Gastroesophageal sphincter (tissue), 4 donors: ENCODE data around the gene SLC39A12. TPM values are rescaled to one million over a fixed set of nuclear protein-coding genes. Genes with fewer than 3 reads are reported as not detected.

Source experiments
- ATAC-seq: fragments of 150-250 bp; one replicate; pipeline ENCODE4 v1.9.1; 2016; ENCODE audit warnings: mild to moderate bottlenecking, moderate library complexity
- H3K27ac ChIP-seq, 4 donors: fragments of 200-600 bp; sonication (generic) in 3 of 4; 1 replicate in 3 of 4; 2 replicates in 1 of 4; pipeline ENCODE4 v1.5.1; 2016 to 2019
- H3K27me3 ChIP-seq: fragments of 200-600 bp; sonication (generic); one replicate; pipeline ENCODE4 v1.5.1; 2019
- H3K36me3 ChIP-seq, 2 donors: fragments of 200-600 bp; sonication (generic); one replicate each; pipeline ENCODE4 v1.5.1; 2019; ENCODE audit warnings: control low read depth in 1 of 2
- H3K4me1 ChIP-seq, 3 donors: fragments of 200-600 bp; sonication (generic); 1 replicate in 2 of 3; 2 replicates in 1 of 3; pipeline ENCODE4 v1.5.1; 2016 to 2019; ENCODE audit warnings: control low read depth in 2 of 3
- H3K4me3 ChIP-seq, 2 donors: fragments of 200-600 bp; sonication (generic); one replicate each; pipeline ENCODE4 v1.5.1; 2019; ENCODE audit warnings: mild to moderate bottlenecking in 1 of 2, moderate library complexity in 1 of 2
- H3K9me3 ChIP-seq, 3 donors: fragments of 200-600 bp; sonication (generic); one replicate each; pipeline ENCODE4 v1.5.1; 2017 to 2019; ENCODE audit warnings: control low read depth in 2 of 3
- CTCF ChIP-seq, 4 experiments: fragments of 200-600 bp in 2 of 4; fragments of 450-650 bp in 2 of 4; sonication (generic) in 1 of 4; IDR thresholded peaks; one replicate each; pipeline ENCODE4 v1.5.1; 2017 to 2019; ENCODE audit warnings: antibody characterized with exemption in 4 of 4, mild to moderate bottlenecking in 2 of 4, moderate library complexity in 2 of 4
- EP300 ChIP-seq: sonication (generic); formaldehyde crosslinking; IDR thresholded peaks from one replicate; pipeline ENCODE4 v1.6.1; 2017; ENCODE audit warnings: antibody characterized with exemption, mild to moderate bottlenecking
- POLR2A ChIP-seq, 2 donors: fragments of 450-650 bp; IDR thresholded peaks; one replicate each; pipeline ENCODE4 v1.6.1; 2017; ENCODE audit warnings: antibody characterized with exemption in 2 of 2, mild to moderate bottlenecking in 2 of 2, moderate library complexity in 1 of 2
- POLR2AphosphoS5 ChIP-seq: sonication (generic); formaldehyde crosslinking; IDR thresholded peaks from one replicate; pipeline ENCODE4 v1.6.1; 2017; ENCODE audit warnings: antibody characterized with exemption
- WGBS, 2 donors: methylation state at CpG; one replicate each; pipeline ENCODE4 v1.1.5; 2018; ENCODE audit warnings: low coverage in 1 of 2; 5-methylcytosine and 5-hydroxymethylcytosine counted together
- total RNA-seq, 4 donors: library from RNA; depleted of rRNA; stranded (reverse); fragments of >200 nt; gene quantifications; one replicate each; pipeline ENCODE4 v1.1.0, GENCODE V29; 2016

The SLC39A12 gene
- total RNA-seq, 4 donors from 2014 or later = 0.12 TPM; not detected in 3

- no peaks in the 10 kb centered on the region for H3K36me3 ChIP-seq
- no peak for ATAC-seq
- no peak overlapping the region for H3K4me3 ChIP-seq
- H3K27ac ChIP-seq = no peak overlapping the region
- H3K27me3 ChIP-seq = no peaks in the 10 kb centered on the region
- TF ChIP-seq POLR2A (IDR thresholded peaks at IDR 0.05) (no peak), EP300 (no peak), POLR2AphosphoS5 (no peak), CTCF (IDR thresholded peaks at IDR 0.05) (no peak)
- no peaks in the 10 kb centered on the region for H3K9me3 ChIP-seq
- WGBS, 2 donors = 59 to 61% methylated on average over 2 of the region's 2 CpGs
- H3K4me1 ChIP-seq = peaks cover 4 to 14% (median 4%) of the 10 kb centered on the region in 3 donors
Measured at GRCh38 chr10:18010050-18010449, 58.3 kb downstream of the SLC39A12 start.

GRCh38 chr10:18020523-18020922 lies 68.8 kb downstream of the SLC39A12 start:
- WGBS, 2 donors = 62 to 67% methylated on average over 1 of the region's 1 CpG
- ATAC-seq = no peak

GRCh38 chr10:18021725-18022480 lies 70.2 kb downstream of the SLC39A12 start:
- no peak overlapping the region for H3K27ac ChIP-seq
- no peak for ATAC-seq
- H3K36me3 ChIP-seq = no peaks in the 10 kb centered on the region
- no peak overlapping the region for H3K4me3 ChIP-seq
- H3K27me3 ChIP-seq = no peaks in the 10 kb centered on the region
- H3K9me3 ChIP-seq = peaks cover 0 to 34% (median 0%) of the 10 kb centered on the region in 3 donors
- WGBS, 2 donors = 0 to 46% methylated on average over 1 to 2 of the region's 2 CpGs
- TF ChIP-seq POLR2A (IDR thresholded peaks at IDR 0.05) (no peak), POLR2AphosphoS5 (no peak)
- no peaks in the 10 kb centered on the region for H3K4me1 ChIP-seq

More at GRCh38 chr10:18020523-18020922, 68.8 kb downstream of the SLC39A12 start:
- Histone ChIP-seq H3K27ac (no peak overlapping the region), H3K27me3 (no peaks in the 10 kb centered on the region), H3K4me1 (no peaks in the 10 kb centered on the region), H3K36me3 (no peaks in the 10 kb centered on the region), H3K9me3 (peaks cover 0 to 38% (median 0%) of the 10 kb centered on the region in 3 donors), H3K4me3 (no peak overlapping the region)
- TF ChIP-seq POLR2AphosphoS5 (no peak), EP300 (no peak), POLR2A (IDR thresholded peaks at IDR 0.05) (no peak), CTCF (IDR thresholded peaks at IDR 0.05) (no peak)

- WGBS, 2 donors = 36 to 61% methylated on average over 4 of the region's 4 CpGs
Measured at GRCh38 chr10:18043148-18044006, 91.7 kb downstream of the SLC39A12 start.

More at GRCh38 chr10:18043148-18044006, 91.7 kb downstream of the SLC39A12 start:
- H3K27me3 ChIP-seq = no peaks in the 10 kb centered on the region
- no peaks in the 10 kb centered on the region for H3K36me3 ChIP-seq
- no peak overlapping the region for H3K4me3 ChIP-seq
- no peak overlapping the region for H3K27ac ChIP-seq
- H3K9me3 ChIP-seq = no peaks in the 10 kb centered on the region
- H3K4me1 ChIP-seq = peaks cover 0 to 9% (median 0%) of the 10 kb centered on the region in 3 donors
- TF ChIP-seq POLR2AphosphoS5 (no peak), CTCF (IDR thresholded peaks at IDR 0.05) (no peak), EP300 (no peak), POLR2A (IDR thresholded peaks at IDR 0.05) (no peak)
- ATAC-seq = no peak
